ENCODE data around the gene BCOR.

BCOR gene

GRCh38 chrX:40098264-40099054 lies 701 bp upstream of the BCOR start:
- DNase-seq (ENCODE audit: low read depth) = no peak

DNA sequence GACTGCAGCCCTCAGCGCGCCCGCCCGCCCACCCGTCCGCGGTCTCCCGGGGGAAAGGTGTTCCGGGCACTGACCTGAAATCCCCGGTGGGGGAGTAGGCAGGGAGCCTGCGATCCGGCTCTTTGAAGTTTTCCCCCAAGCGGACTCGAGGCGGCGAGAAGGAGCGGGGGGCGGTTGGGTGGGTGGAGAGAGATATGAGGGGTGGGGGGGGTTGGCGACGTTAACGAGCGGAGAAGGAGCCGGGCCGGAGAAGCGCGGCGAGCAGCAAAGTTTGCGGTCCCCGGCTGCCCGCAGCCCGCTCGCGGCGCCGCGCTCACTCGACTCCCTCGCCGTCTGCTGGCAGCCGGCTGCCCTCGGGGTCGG lies 636 bp downstream of the BCOR start:
- DNase-seq (ENCODE audit: low read depth) = no peak

GRCh38 chrX:40096395-40097091 lies 1.2 kb downstream of the BCOR start:
- DNase-seq (ENCODE audit: low read depth) = no peak

GRCh38 chrX:40095583-40096394 lies 2.0 kb downstream of the BCOR start:
- DNase-seq (ENCODE audit: low read depth) = no peak

DNA sequence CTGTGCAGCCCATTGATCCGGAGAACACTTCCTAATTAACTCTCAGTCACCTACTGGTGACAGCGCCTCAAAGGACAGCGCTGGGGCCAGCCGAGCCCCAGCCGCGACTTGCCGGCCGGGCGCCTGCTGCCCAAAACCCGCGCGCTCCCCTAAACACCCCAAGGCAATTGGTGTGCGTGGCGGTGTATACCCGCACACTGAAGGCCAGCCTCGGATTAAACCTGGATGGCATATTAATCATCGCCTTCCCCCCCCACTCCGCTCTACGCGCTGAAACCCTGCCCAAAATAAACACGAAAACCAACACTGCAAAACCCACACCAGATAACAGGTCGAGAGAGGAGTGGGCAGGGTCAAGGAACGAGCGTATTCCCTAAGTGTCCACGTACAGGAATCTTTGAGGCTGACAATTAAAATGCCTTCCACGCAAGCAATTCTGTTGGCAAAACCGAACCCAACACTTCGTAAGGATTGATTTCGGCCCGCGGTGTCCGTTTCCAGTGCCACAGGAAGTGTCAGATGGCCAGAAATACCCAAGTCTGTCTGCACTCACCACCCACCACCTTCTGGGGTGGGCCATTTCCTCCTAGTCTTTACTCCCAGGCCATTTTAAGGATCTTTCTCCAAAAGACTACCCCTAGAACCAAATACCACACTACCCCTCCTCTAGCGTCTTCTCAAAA lies 2.7 kb downstream of the BCOR start:
- DNase-seq (ENCODE audit: low read depth) = no peak

DNA sequence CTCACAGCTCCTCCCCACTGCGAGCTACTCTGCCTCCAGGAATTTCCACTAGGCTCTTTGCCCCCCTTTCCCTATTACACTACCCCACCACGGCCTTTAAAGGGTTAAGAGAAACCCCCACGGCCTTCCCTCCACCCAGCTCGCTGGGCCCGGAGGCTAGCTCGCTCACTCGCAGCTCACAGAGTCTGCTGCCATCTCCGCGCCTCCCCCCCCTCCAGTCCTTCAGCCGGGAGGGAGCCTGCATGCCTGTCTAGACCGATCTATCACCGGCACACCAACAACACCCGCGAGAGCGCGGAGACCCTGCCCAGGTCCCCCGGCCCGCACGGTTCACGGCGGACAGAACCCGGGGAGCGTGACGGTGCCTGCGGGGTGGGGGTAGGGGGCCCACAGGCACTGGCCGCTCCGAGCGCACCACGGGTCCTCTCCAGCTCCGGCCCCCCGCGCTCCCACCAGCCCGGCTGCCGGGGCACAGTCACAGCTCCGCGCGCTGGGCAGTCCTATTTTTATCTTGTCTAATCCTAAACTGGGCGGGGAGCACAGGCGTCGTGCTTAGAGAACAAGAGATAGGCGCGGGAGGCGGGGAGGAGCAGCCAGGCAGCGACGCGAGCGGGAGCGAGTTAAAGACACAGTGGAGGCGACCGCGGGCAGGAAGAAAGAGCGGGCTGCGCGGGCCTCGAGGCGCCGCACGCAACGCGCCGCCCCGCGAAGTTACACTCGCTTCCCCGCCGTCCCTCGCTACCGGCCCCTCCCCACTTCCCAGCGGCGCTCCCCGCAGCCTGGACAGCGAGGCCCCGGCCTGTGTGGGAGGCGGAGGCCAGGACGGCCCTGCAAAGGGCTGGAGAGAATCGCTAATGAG lies 3.5 kb downstream of the BCOR start:
- no peak for DNase-seq (ENCODE audit: low read depth)

DNA sequence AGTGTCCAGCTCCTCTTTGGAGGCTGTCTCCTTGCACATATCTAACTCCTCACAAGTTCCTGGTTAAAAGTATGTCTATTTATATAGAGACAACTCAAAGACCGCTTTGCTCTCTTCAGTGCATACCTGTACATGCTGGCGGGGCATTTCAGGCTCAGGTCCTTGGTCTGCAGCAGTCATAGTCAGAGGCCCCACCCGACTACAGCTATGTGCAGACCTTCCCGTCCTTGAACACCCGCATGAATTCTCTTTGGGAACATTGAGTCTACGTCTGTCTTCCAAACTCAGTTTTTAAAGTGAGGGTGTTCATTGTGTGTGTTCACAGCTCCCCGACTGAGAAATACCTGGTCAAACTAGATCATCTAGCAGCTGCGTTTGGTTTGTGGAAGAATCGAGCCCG lies 4.2 kb downstream of the BCOR start:
- no peak for DNase-seq (ENCODE audit: low read depth)

GRCh38 chrX:40092808-40093435 lies 4.8 kb downstream of the BCOR start:
- no peak for DNase-seq (ENCODE audit: low read depth)

- no peak for DNase-seq (ENCODE audit: low read depth)
Observed at GRCh38 chrX:40091691-40092421, 5.9 kb downstream of the BCOR start.

DNA sequence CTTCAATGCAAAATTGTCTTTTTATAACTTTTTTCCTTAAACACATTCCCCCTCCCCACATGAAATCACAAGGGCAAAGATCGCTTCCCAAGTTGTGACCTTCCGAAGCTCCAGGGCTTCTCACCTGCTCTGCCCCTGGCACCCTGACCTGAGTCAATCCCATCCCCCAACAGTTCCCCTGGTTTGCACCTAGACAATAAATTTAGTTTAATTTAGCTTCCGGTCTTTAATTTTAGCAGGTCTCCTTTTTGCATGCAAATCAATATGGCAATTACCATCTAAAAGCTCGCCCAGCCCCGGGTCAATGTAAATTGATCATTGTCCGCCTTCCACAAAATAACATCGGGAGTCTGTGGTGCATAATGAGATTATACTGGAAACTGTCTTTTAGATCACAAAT lies 6.8 kb downstream of the BCOR start:
- no peak for DNase-seq (ENCODE audit: low read depth)

- DNase-seq (ENCODE audit: low read depth) = no peak
Observed at GRCh38 chrX:40090050-40090804, 7.5 kb downstream of the BCOR start.

GRCh38 chrX:40088803-40089540 lies 8.8 kb downstream of the BCOR start:
- DNase-seq (ENCODE audit: low read depth) = no peak

DNA sequence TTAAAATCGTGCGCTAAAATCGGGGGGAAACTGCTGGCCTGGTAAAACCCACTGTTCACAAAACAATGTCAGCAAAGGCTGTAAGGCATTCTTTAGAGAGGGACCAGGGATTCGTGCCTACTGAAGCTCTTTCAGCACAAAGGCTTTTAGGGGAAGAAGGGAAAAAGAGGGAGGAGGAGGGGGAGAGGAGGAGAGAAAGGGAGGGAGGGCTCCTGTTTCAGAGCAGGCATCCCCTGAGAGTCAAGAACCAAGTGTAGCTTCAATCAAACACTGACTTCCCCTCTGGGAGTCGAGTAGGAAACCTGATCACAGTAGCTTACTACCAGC lies 9.5 kb downstream of the BCOR start:
- no peak for DNase-seq (ENCODE audit: low read depth)

- DNase-seq (ENCODE audit: low read depth) = no peak
Observed at GRCh38 chrX:40087425-40088298, 10.1 kb downstream of the BCOR start.

DNA sequence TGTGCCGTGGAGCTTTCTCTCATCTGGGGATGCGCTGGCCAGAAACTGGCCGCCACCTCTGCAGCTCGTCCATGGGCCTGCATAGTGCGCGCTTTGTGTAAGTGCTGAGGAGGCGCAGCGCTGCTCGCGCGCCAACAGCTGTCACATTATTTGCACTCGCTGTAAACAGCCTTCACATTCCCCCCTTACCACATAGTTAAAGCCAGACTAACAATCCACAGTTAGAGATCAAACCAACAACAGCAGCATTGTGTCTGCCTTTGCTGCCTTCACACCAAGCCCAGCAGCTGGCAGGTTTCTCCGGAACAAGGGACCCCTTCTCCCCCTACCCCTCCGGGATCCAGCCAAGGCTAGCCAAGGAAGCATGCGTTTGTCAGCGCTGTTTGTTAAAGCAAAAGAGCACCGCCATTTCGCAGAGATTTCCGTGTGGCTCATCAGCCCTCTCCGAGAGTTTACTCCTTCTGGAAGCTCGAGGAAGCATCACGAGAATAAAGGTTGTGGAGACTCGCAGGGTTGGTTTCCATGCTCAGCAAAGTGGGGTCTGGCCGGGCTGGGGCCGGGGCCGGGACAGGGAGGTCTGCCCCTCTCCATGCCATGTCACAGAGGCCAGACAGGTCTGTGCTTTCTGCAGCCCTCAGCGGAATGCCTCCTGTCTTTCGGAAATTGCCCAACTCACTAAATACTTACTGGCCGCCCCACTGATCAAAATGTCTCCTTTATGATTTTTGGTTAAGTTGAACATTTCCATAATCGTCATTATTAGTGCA lies 11.0 kb downstream of the BCOR start:
- no peak for DNase-seq (ENCODE audit: low read depth)

DNA sequence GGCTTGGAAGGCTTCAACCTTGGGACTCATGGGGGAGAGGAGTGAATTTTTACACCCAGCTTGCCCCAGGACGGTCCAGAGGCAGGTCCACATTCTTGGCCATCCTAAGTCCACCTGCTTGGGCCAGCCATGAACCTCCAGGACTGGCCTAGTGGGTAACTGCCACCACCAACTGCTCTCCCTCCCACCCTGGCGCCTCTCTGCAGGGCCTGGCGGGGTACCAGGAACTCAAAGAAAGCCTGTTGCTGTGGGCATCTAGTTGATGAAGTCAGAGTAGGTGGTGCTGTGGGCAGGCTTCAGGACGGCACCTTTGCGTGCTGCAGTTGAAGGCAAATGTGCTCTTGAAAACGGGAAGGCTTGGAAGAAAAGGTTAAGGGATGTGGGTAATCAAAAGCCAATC lies 12.0 kb downstream of the BCOR start:
- no peak for DNase-seq (ENCODE audit: low read depth)

GRCh38 chrX:40085102-40085551 lies 12.6 kb downstream of the BCOR start:
- DNase-seq (ENCODE audit: low read depth) = no peak
